Right lobe of liver (tissue), 6 donors: ENCODE measurements around the gene SPATA13. TPM values are rescaled to one million over a fixed set of nuclear protein-coding genes. Genes with fewer than 3 reads are reported as not detected.

Experiments used
- ATAC-seq, 4 donors: fragments of 200-7000 bp; cut with Tn5 transposase; one replicate each; pipeline ENCODE4 v1.9.1; 2020; ENCODE audit warnings: mild to moderate bottlenecking in 4 of 4, moderate library complexity in 4 of 4
- DNase-seq, 3 donors: peaks; one replicate each; pipeline ENCODE4 v3.0.0-alpha.2; 2020
- H3K27ac ChIP-seq, 3 donors: fragments of 200-600 bp; one replicate each; pipeline ENCODE4 v1.8.0; 2022
- H3K27me3 ChIP-seq, 2 donors: fragments of 200-600 bp; one replicate each; pipeline ENCODE4 v1.8.0; 2022
- H3K36me3 ChIP-seq, 4 donors: fragments of 200-600 bp; sonication (generic) in 1 of 4; one replicate each; pipeline versions ENCODE4 v1.5.1 to v1.8.0; 2017 to 2022; ENCODE audit warnings: control low read depth in 1 of 4
- H3K4me1 ChIP-seq, 4 donors: fragments of 200-600 bp; sonication (generic) in 1 of 4; one replicate each; pipeline versions ENCODE4 v1.5.1 to v1.8.0; 2017 to 2022; ENCODE audit warnings: control low read depth in 1 of 4
- H3K4me3 ChIP-seq, 3 donors: fragments of 200-600 bp; one replicate each; pipeline ENCODE4 v1.8.0; 2022
- H3K9me3 ChIP-seq, 4 donors: fragments of 200-600 bp; sonication (generic) in 1 of 4; one replicate each; pipeline versions ENCODE4 v1.5.1 to v1.8.0; 2017 to 2022; ENCODE audit warnings: control low read depth in 1 of 4
- POLR2A ChIP-seq: fragments of 450-650 bp; IDR thresholded peaks from one replicate; pipeline ENCODE4 v1.6.1; 2017; ENCODE audit warnings: antibody characterized with exemption, mild to moderate bottlenecking
- WGBS: methylation state at CpG from one replicate; pipeline ENCODE4 v1.1.6; 2018; ENCODE audit warnings: low coverage, low lambda C conversion rate; ENCODE audit not compliant: insufficient coverage; ENCODE audit errors: missing lambda C conversion rate; 5-methylcytosine and 5-hydroxymethylcytosine counted together
- intact Hi-C, 2 donors: fragments of 100-400 bp; cut with DNase I; formaldehyde crosslinking; loops; one replicate each; pipeline versions ENCODE4 v1.11.2 to v1.14.1; 2022
- microRNA counts: library from miRNA; unstranded; fragments of <30 nt; microRNA quantifications from one replicate; lab custom pipeline; 2016
- microRNA-seq, 2 donors: library from miRNA; unstranded; fragments of <30 nt; microRNA quantifications; one replicate each; pipeline ENCODE4, GENCODE V29; 2019 to 2020
- small RNA-seq, 2 experiments: library from RNA; depleted of rRNA; stranded (forward); fragments of <200 nt; gene quantifications; one replicate each; pipeline ENCODE3, GENCODE V24; 2016
- total RNA-seq, 6 experiments: library from RNA; depleted of rRNA in 2 of 6; stranded (reverse); fragments of >200 nt in 2 of 6; fragmentation: NEBNext Ultra II Directional in 3 of 6; extraction: Animal tissue kit (Norgen Biotek cat#: 25700) in 3 of 6; gene quantifications; one replicate each; pipeline versions ENCODE4 v1.1.0 to v1.2.4, GENCODE V29; 2016 to 2023
- TF ChIP-seq, protein P1 (sequence below), 4 donors: fragments of 200-600 bp in 3 of 4; fragments of 450-650 bp in 1 of 4; IDR thresholded peaks; one replicate each; pipeline versions ENCODE4 v1.5.1 to v1.8.0; 2016 to 2022; ENCODE audit warnings: antibody characterized with exemption in 4 of 4, mild to moderate bottlenecking in 2 of 4
- donor health status: DM: no; HTN: yes; CAD: no.
- donor health status: DM: no; HTN: no; CAD: no.
- donor health status: DM: no; HTN: no; CAD: no.
- donor health status: DM: no; HTN: yes; CAD: no.
- donor health status: DM: no; HTN: yes; CAD: no.

The SPATA13 gene
- total RNA-seq, 6 experiments from 2014 or later = 21.5 to 39.9 (median 30.5) TPM

DNA sequence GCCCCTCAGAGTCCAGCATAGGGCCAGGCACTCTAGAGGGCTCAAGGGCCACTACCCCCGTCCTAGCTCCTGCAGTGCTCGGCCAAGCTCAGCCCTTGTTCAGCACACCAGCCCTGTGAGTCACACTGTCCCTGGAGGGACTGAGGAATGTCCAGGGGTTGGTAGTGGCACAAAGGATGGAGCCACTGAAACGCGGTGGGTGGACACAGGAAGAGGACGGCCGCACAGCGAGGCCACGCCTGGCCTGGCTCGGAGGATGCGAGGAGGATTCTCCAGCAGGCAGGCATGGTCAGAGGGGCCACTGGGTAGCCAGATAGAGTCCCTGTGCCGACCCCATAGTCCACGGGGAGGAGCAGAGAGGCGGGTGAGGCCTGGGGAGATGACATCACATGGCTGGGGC lies 194.6 kb downstream of the SPATA13 start:
- H3K27me3 ChIP-seq = no peaks in the 10 kb centered on the region
- 82% methylated on average over 5 of the region's 13 CpGs for WGBS
- no peak overlapping the region for H3K27ac ChIP-seq
- no peak overlapping the region for H3K4me3 ChIP-seq
- no peaks in the 10 kb centered on the region for H3K36me3 ChIP-seq
- H3K9me3 ChIP-seq = no peaks in the 10 kb centered on the region
- TF ChIP-seq, protein P1, sequence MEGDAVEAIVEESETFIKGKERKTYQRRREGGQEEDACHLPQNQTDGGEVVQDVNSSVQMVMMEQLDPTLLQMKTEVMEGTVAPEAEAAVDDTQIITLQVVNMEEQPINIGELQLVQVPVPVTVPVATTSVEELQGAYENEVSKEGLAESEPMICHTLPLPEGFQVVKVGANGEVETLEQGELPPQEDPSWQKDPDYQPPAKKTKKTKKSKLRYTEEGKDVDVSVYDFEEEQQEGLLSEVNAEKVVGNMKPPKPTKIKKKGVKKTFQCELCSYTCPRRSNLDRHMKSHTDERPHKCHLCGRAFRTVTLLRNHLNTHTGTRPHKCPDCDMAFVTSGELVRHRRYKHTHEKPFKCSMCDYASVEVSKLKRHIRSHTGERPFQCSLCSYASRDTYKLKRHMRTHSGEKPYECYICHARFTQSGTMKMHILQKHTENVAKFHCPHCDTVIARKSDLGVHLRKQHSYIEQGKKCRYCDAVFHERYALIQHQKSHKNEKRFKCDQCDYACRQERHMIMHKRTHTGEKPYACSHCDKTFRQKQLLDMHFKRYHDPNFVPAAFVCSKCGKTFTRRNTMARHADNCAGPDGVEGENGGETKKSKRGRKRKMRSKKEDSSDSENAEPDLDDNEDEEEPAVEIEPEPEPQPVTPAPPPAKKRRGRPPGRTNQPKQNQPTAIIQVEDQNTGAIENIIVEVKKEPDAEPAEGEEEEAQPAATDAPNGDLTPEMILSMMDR (IDR thresholded peaks at IDR 0.05) = no peak
- no peak for TF ChIP-seq POLR2A
- no peaks in the 10 kb centered on the region for H3K4me1 ChIP-seq
- ATAC-seq = no peak
- intact Hi-C loops = no loop called here
- no peak for DNase-seq

DNA sequence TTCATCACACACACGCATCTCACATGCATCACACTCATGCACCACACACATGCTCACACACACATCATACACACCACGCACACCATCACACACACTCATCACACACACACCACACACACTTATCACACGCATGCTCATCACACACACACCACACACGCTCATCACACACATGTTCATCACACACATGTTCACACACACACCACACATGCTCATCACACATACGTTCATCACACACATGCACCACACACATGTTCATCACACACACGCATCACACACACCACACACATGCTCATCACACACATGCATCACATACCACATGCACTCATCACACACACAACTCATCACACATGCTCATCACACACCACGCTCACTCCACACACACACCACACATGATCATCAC lies 195.8 kb downstream of the SPATA13 start:
- H3K27me3 ChIP-seq = no peaks in the 10 kb centered on the region
- no peak overlapping the region for H3K4me3 ChIP-seq
- TF ChIP-seq POLR2A = no peak
- TF ChIP-seq, protein P1 (IDR thresholded peaks at IDR 0.05) = no peak
- no peaks in the 10 kb centered on the region for H3K4me1 ChIP-seq
- no peaks in the 10 kb centered on the region for H3K9me3 ChIP-seq
- WGBS = 80% methylated on average over 7 of the region's 7 CpGs
- no peak for DNase-seq
- ATAC-seq = no peak
- no peaks in the 10 kb centered on the region for H3K36me3 ChIP-seq
- H3K27ac ChIP-seq = no peak overlapping the region
- intact Hi-C loops = no loop called here

MicroRNAs within 50 kb of the gene (microRNA counts, 767-probe panel; counts per million panel counts)
- 237 counts per million for microRNA hsa-miR-2276 (lab: Ali Mortazavi, UCI)

Small RNAs within 50 kb of the gene (microRNA-seq; reads per million reads assigned to microRNA genes)
- 1.2 to 5.2 reads per million in 2 donors for gene MIR2276

Small RNAs within 50 kb of the gene (small RNA-seq; reads per million reads assigned to genes)
- 0 reads per million in 2 experiments for gene MIR2276

Other genes starting within 250 kb of the SPATA13 start
- gene C1QTNF9, start 148.9 kb downstream of the SPATA13 start, total RNA-seq = under 1 TPM in 4 of 6 experiments, not detected in 2; 0.11 to 0.21 (median 0.17) TPM